GM19372 (cell line): ENCODE data around the gene FBN3.

Experiments used
- ATAC-seq: cut with Tn5 transposase; IDR thresholded peaks from one replicate; pipeline ENCODE4 v1.9.1; 2021; ENCODE audit warnings: mild to moderate bottlenecking, low read depth, moderate library complexity; ENCODE audit not compliant: unreplicated experiment

FBN3 gene

DNA sequence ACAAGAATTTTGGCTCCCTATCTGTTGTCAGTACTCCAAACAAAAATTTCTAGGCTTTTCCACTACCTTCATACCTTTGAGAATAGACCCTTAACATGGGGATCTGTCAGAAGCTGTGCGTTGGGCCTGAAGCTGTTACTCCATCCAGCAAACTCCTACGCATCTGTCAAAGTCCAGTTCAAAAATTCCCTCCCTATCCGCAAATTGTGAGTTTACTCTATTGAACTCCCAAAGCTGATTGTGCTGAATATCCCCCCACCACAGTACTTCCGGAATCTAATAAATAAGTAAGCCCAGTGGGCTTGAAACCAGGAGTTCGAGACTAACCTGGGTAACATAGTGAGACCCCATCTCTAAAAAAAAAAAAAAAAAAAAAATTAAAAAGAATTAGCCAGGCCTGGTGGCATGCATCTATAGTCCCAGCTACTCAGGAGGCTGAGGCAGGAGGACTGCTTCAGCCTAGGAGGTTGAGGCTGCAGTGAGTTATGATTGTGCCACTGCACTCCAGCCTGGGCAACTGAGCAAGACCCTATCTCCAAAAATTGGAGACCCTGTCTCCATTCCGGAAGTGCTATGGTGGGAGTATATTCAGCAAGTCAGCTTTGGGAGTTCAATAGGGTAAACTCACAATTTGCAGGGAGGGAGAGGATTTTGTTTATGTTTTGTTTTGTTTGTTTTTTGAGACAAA, 930 bp upstream of the FBN3 start:
- ATAC-seq = no peak

DNA sequence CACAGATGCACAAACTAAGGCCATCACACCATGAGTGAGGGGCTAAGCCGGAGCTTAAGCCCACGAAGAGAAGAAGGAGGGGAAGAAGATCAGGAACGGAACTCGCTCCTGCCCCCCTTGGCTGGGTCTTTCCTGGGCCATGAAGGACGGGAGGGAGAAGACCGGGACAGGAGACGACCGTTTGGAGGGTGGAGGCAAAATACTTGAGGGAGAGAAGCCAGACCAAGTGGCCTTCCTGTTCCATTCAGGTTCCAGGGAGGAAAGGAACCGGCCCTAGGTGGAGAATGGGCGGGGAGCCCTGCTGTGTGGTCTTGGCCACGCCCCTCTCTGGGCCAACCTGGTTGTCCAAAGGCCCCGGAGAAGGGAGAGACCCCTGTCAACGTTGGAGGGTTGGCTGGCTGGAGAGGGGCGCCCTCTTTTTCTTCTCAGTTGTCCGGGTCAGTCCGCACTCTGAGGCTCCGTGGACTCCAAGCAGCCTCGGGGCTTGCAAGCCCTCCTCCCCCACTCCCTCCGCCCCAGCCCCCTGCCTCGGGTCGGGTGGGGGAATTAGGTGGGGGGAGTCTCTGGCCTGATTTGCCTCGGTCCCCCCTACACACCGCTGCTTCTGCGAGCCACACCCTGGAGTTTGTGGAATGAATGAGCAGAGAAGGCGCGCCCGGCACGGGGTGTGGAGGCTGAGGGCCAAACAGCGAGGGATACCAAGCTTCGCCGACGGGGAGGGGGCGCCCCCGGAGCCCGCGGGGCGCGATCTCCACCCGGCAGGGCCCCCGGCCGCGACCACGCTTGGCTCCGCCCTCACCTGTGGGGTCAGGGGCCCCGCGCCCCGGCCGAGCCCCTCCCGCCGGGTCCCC, 757 bp downstream of the FBN3 start:
- no peak for ATAC-seq

DNA sequence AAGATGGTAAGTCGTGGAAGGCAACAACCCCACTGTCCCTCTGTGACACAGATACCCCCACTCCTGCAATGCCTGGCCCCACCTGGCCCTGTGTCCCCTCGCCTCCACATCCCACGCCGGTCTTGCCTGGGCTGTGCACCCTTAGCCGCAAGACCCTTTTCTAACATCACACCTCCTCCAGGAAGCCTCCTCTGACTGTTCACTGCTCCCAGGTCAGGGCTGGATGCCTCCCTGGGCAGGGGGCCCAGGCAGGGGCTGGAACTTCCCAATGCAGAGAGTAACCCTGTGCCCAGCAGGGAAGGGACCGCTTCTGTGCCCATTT, 1.3 kb downstream of the FBN3 start:
- ATAC-seq = no peak

DNA sequence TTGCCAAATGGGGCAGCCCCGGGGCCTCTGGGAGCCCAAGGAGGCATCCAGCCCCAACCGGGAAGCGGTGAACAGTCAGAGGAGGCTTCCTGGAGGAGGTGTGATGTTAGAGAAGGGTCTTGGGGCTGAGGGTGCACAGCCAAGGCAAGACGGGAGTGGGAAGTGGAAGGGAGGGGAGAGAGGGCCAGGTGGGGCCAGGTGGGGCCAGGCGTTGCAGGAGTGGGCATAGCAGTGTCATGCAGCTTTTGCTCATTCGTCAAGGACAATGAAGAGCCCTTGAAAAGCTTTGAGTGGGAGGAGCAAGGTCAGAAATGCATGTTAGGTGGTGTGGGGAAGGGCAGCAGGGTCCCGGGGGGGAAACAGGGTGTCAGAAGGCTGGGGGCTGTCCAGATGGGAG, 1.8 kb downstream of the FBN3 start:
- ATAC-seq = no peak

DNA sequence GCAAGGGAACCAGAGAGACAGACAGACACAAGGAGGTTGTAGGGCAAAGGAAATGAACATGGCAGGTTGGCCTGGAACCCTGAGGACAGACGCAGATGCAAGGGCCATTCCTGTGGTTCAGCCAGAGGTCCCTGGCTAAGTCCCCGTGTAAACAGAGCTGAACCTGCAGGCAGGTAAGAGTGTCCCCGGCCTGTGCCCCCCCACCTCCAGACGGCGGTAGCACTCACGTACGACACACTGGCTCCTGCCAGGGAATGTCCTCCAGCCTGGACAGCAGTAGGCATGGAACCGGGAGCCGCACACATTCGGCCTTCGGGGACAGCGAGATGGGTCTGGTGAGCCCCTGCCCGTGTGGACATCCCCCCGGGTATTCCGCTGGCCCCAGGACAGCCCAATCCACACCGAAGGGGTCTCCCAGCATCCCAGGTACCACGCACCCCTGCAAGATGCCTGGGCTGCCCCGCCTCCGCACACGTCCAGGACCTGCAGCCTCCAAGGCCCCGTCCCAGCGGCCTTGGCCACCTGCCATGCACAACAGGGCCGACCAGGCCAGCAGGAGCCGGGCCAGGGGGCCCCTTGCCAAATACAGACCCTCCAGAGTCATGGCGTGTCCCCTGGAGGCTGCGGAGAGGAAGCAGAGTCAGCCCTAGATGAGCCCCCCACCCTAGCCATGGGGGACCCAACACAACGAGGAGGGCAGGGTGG, 2.4 kb downstream of the FBN3 start:
- ATAC-seq = no peak

DNA sequence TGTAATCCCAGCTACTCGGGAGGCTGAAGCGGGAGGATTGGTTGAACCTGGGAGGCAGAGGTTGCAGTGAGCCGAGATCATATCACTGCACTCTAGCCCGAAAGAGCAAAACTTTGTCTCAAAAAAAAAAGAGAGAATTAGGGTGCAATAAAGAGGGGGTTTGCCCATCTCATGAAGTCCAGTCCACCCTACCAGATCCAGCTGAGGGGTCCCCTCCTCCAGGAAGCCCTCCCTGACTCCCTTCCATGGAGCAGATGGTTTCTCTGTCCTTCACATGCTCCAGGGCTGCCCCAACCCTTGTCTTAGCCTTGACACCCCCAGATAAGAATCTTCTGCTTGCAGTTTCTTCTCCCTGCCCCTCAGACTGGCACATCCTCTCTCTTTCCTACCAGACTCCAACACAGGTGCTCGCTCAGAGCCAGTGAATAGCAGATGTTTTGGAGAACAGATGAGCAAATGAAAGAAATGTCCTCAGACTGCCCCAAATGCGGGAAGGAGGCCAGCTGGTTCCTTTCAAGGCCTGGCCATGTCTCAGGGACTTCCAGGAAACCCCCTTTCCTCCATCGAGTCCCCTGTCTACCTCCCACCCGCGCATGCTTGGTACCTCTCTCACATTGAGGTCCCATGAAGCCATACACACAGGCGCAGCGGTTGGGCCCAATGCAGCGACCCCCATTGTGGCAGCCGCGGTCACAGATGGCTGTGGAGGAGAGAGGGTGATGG, 5.0 kb downstream of the FBN3 start:
- no peak for ATAC-seq

DNA sequence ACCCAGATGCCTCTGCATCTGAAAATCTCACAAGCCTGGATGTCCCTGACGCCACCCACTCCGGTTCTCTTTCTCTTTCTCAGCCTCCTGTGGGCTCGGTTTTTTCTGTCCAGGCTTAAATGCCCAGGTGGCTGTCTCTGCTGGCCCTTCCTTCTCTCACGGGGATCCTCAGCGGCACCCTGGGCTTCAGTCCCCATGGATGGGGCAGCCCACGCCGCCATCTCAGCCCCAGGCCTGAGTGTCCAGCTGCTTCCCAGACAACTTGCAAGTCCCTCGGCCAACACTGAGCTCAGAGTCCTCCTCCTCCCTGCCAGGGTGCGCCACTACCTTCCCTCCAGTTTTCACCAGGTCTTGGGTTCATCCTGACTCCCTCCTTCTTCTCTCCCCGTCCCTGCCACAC, 6.4 kb downstream of the FBN3 start:
- ATAC-seq = no peak

DNA sequence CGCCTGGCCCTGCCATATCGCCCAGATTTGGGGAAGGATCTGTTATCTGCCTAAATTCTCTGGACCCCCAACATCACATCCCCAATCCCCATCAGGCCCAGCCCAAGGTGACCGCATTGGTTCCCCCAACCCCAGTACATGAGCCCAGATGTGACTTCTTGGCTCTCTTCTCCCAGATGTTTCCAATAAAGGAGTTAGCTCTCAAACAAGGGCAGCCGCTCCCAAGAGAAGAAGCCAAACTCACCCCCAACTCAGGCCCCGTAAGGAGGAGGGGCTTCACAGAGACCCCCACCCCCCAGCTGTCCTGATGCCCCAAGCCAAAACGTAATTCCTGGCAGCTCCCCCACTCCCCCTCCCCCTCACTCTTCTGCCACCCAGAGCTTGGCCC, 6.9 kb downstream of the FBN3 start:
- no peak for ATAC-seq

DNA sequence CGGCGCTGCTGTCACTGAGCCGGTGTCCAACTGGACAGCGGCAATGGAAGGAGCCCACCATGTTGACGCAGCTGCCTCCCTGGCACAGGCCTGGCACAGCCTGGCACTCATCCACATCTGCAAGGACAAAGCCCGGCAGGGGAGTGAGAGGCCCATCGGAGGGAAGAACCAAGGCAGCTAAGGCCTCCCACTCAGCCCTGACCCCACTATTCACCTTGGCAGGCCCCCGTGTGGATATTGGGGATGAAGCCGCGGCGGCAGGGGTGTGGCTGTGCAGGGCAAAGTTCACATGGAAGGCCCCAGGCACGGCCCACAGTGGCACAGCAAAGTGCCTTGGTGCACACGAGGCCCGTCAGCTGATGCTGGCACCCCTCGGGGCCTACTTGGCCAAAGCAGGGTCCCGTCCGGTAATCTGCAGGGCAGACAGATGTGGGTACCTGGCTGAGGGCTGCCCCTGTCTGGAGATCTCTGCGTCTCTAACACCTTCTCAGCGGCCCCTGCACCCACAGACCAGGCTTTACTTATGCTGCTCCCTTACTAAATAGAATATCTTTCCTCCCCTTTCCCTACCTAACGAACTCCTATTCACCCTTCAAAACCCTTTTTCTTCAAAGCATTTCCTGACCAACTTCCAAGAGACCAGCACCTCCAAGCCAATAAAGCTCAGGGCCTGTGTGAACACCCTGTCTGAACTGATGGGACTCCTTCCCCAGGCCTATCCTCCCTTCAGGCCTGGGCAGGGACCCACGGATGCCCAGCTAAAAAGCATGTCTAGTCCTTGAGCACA, 7.5 kb downstream of the FBN3 start:
- ATAC-seq = no peak

DNA sequence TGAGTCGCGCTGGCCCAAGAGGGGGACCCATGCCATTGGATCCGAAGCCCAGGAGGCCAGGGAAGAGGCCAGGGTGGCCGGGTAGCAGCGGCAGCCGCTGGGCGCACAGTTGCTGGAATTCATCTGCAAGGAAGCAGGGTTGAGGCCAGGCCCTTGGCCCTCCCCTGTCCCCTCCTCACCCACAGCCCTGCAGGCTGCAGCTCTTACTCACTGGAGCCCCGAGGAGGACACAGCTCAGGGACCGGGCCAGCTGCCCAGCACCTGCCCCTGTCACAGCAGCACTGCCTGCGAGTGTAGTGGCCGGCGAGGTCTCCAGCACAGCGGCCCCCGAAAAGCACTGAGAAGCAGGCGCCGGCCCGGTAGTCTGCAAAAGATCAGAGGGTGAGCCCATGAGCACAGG, 11.2 kb downstream of the FBN3 start:
- no peak for ATAC-seq

DNA sequence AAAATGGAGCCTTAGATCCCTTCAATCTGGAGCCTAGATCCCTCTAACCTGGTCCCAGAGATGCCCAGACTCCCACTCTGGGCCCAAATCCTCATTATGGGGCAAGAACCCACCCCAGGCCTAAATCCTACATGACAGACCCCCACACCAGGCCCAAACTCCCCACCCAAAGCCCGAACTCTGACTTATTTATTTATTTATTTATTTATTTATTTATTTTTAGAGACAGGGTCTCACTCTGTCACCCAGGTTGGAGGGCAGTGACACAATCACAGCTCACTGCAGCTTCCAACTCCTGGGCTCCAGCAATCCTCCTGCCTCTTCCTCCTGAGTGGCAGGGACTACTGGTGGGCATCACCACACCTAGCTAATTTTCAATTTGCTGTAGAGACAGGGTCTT, 12.0 kb downstream of the FBN3 start:
- no peak for ATAC-seq

DNA sequence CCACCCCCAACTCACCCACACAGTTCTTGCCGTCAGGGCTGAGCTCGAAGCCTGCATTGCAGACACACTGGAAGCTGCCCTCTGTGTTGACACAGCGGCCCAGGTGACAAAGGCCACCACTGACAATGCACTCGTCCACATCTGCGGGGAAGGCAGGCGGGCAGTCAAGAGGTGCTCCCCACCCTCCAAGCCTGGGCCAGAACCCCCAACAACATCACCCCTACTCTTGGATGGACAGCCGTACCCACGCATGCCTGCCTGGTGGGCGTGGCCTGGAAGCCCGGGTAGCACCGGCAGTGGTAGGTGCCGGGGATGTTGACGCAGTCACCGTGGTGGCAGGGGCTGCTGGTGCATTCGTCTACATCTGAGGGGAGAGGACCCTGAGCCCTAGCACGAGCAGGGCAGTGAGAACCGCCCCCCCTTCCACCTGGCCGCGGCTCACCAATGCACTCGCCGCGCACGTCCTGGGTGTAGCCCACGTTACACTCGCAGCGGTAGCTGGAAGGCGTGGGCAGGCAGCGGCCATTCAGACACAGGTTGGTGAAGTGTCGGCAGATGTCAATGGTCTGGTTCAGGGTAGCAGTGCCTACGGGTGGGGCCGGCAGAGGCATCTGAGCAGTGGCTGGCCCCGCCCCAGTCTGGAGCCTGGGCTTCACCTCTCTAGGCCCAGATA, 13.3 kb downstream of the FBN3 start:
- no peak for ATAC-seq

DNA sequence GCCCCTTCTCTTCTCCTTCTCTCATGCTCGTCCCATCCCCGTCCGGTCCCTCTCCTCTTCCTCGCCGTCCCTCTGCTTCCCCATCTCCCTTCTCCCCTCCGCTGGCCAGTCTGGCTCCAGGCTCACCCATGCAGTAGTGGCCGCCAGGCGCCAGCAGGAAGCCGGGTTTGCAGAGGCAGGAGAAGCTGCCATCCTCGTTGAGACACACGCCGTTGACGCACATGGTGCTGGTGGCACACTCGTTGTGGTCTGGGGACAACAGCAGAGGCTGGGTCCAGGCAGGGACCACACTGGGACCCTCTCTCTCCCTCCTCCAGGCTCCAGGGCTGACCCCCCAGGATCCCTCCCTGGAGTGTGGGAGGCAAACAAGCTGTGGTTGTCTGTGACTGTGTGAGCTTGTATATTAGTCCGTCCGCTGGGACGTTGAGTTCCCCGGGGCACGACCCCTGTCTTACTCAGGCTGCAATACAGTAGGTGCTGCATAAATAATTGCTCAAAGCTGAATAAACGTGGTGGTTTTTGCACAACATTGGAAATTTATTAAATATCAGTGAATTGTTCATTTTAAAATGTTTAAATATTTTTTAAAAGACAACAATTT, 16.4 kb downstream of the FBN3 start:
- ATAC-seq = no peak

DNA sequence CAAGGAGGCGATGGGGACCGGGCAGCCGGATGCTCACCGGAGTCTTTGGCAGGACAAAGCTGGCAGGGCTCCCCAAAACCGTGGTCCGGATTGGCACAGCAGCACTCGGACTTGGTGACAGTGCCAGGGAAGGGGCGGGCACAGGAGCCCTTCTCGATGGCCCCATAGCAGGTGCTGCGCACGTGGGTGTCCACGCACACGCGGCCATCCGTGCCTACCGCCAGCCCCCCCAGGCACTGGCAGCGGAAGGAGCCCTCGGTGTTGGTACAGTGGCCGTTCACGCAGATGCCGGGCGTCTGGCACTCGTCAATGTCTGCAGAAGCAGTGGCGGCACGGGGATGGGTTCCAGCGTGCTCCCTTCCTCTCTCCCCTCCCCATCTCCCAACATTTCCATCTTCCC, 17.9 kb downstream of the FBN3 start:
- ATAC-seq = no peak

DNA sequence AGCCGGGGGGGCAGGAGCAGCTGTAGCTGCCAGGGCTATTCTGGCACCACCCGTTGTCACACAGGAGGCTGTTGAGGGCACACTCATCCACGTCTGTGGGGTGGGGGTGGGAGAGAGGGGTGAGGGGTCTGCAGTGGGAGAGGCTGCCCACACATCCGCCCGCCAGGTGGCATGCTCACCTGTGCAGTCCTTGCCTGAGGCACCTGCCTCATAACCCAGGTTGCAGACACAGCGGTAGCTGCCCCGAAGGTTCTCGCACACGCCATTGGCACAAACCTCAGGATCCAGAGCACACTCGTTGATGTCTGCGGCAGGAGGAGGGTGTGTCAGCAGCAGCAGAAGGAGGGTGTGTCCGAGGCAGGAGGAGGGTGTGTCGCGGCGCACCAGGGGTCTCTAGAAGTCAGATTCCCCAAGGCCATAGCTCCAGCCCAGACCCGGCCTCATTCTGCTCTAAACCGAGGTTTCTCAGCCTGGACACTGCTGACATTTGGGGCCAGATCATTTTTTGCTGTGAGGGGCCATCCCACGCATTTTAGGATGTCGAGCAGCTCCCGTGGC, 20.3 kb downstream of the FBN3 start:
- ATAC-seq = no peak

DNA sequence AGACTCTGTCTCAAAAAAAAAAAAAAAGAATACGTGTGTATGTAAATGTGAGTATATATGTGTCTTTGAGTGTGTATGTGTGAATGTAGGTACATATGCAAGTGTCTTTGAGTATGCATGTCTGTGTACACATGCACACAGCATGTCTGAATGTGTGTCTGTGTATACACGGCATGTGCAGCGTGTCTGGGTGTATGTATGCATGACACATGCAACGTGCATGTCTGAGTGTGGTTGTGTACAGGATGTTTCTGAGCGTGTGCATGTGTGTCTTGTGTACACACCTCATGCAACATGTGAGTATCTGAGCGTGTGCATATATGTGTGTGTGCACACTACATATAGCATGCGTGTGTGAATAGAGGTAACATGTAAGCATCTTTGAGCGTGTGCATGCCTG, 20.8 kb downstream of the FBN3 start:
- ATAC-seq = no peak

DNA sequence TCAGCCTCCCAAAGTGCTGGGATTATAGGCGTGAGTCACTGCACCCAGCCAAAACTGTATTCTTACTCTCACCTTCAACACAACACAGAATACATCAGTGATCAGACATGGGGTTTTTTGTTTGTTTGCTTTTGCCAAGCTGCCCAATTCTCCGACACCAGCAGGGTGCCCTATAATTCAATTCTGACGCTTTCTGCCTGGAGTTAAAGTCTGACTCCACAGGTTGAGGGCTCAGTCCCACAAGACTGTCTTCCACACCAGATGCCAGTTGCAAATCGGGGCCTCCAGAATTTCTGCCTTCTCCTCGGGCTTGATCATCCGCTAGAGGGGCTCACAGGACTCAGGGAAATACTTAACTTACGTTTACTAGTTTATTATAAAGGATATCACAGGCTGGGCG, 22.1 kb downstream of the FBN3 start:
- no peak for ATAC-seq

DNA sequence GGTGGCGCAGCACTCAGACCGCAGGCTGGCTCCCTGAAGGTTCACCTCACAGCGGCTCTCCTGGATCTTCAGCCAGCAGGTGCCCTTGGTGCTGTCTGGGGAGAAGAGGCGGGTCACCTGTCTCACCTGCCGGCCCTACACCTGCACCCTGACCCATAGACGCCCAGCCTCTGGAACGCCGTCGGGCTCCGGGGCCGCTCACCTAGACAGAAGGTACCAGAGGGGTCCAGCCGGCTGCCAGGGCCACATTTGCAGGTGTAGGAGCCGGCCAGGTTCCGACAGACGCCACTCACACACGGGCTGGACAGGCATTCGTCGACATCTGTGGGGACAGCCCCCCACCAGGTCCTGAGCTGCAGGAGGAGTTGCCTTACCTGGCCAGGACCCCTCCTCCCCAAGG, 22.9 kb downstream of the FBN3 start:
- ATAC-seq = no peak

DNA sequence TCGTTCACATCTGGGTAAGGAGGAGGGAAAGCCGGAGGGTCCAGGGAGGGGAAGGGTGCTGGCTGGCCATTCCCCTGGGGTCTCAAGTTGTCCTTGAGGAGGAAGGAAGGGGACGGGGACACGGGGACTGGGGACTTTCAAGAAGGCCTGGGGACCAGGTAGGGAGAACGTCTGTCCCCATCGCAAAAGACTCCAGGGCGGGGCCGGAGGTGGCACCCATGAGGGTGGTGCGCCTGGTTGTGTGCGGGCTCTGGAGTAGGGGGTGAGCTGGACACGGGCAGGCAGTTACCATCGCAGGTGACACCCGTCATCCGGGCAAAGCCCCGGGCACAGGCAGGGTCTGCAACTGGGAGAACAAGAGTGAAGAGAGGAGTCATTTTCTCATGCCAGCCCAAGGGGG, 23.4 kb downstream of the FBN3 start:
- ATAC-seq = no peak
